Endothelial cell of umbilical vein (primary cell): ENCODE measurements around the gene ST6GAL2. TPM values are rescaled to one million over a fixed set of nuclear protein-coding genes. Genes with fewer than 3 reads are reported as not detected.

ENCODE experiments used
- Bru-seq: library from RNA; stranded (reverse); fragments of 400-500 nt; gene quantifications from one replicate; lab custom pipeline; 2021; lab: Mats Ljungman, UMichigan
- BruChase-seq, 2 experiments: library from RNA; stranded (reverse); fragments of 400-500 nt; gene quantifications; one replicate each; lab custom pipeline; 2021; lab: Mats Ljungman, UMichigan
- BruUV-seq: library from RNA; stranded (reverse); fragments of 400-500 nt; replicated peaks from 2 replicates; lab custom pipeline; 2021; lab: Mats Ljungman, UMichigan
- CTCF ChIA-PET: fragments of 300-600, 350-600 bp; sonication (Branson Sonifier 250); formaldehyde crosslinking; loops from one replicate; lab custom pipeline; 2021; ENCODE audit warnings: antibody characterized with exemption, inconsistent platforms; lab: Charles Lee
- POLR2A ChIA-PET: fragments of 300-600, 350-600 bp; sonication (Branson Sonifier 250); formaldehyde crosslinking; loops from one replicate; lab custom pipeline; 2021; ENCODE audit warnings: antibody characterized with exemption, inconsistent platforms; lab: Charles Lee
- DNase-seq: peaks from one replicate; pipeline ENCODE4 v3.0.0-alpha.2; 2011; ENCODE audit warnings: low read depth, low spot score
- FAIRE-seq: peaks from 2 replicates; lab custom pipeline; 2011; peaks lifted over from hg19 to GRCh38; lab: Jason Lieb, UNC
- H2AFZ ChIP-seq: 2 replicates; pipeline ENCODE4 v1.6.0; 2012; ENCODE audit warnings: low read depth, low read length, control low read depth, inconsistent platforms
- H3K27ac ChIP-seq: 2 replicates; pipeline ENCODE4 v1.5.1; 2011; ENCODE audit warnings: low read depth, mild to moderate bottlenecking, control low read depth, low read length, moderate library complexity; ENCODE audit not compliant: insufficient read depth
- H3K27me3 ChIP-seq, 2 experiments: 2 replicates each; pipeline versions ENCODE4 v1.6.0 to v1.6.1; 2011; ENCODE audit warnings: low read length in 2 of 2, mixed read lengths in 1 of 2; ENCODE audit not compliant: control insufficient read depth in 2 of 2, insufficient read depth in 2 of 2
- H3K36me3 ChIP-seq, 2 experiments: 2 replicates in 1 of 2; 3 replicates in 1 of 2; pipeline ENCODE4 v1.5.1; 2011; ENCODE audit warnings: low read length in 2 of 2, mild to moderate bottlenecking in 1 of 2, moderate library complexity in 1 of 2; ENCODE audit not compliant: control insufficient read depth in 2 of 2, insufficient read depth in 2 of 2; ENCODE audit errors: extremely low read depth in 1 of 2
- H3K4me1 ChIP-seq: 3 replicates; pipeline ENCODE4 v1.5.1; 2011; ENCODE audit warnings: mild to moderate bottlenecking, low read length; ENCODE audit not compliant: control insufficient read depth, insufficient read depth; ENCODE audit errors: extremely low read depth
- H3K4me2 ChIP-seq: 2 replicates; pipeline ENCODE4 v1.6.1; 2011; ENCODE audit warnings: low read length, control low read depth, mixed read lengths; ENCODE audit not compliant: insufficient read depth
- H3K4me3 ChIP-seq, 3 experiments: fragments of 200-600 bp in 1 of 3; sonication (generic), shearing (Covaris generic) in 1 of 3; replicated peaks in 1 of 3; 2 replicates each; pipeline ENCODE4 v1.5.1; 2011 to 2016; ENCODE audit warnings: control low read depth in 3 of 3, low read length in 3 of 3, mild to moderate bottlenecking in 2 of 3, inconsistent platforms in 1 of 3, low read depth in 1 of 3, moderate library complexity in 1 of 3; ENCODE audit not compliant: insufficient read depth in 1 of 3
- H3K79me2 ChIP-seq: 2 replicates; pipeline ENCODE4 v1.6.0; 2012; ENCODE audit warnings: low read length, inconsistent platforms; ENCODE audit not compliant: control insufficient read depth, insufficient read depth
- H3K9ac ChIP-seq: replicated peaks from 2 replicates; pipeline ENCODE3; 2011; ENCODE audit warnings: low read length, control low read depth; ENCODE audit not compliant: insufficient read depth; ENCODE audit errors: extremely low read depth
- H3K9me1 ChIP-seq: replicated peaks from 3 replicates; pipeline ENCODE4 v1.6.0; 2011; ENCODE audit warnings: mild to moderate bottlenecking, low read length; ENCODE audit not compliant: control insufficient read depth, insufficient read depth; ENCODE audit errors: extremely low read depth
- H3K9me3 ChIP-seq: replicated peaks from 2 replicates; pipeline ENCODE4 v1.5.1; 2012; ENCODE audit warnings: low read length, inconsistent platforms; ENCODE audit not compliant: control insufficient read depth, insufficient read depth
- H4K20me1 ChIP-seq: replicated peaks from 2 replicates; pipeline ENCODE3; 2011; ENCODE audit warnings: mild to moderate bottlenecking, low read length; ENCODE audit not compliant: control insufficient read depth, insufficient read depth; ENCODE audit errors: extremely low read depth
- CTCF ChIP-seq, 2 donors: IDR thresholded peaks; 1 replicate in 1 of 2; 2 replicates in 1 of 2; pipeline ENCODE4 v1.5.1; 2011; ENCODE audit warnings: low read length in 2 of 2, mild to moderate bottlenecking in 2 of 2, moderate library complexity in 2 of 2, control low read depth in 1 of 2, inconsistent platforms in 1 of 2, low read depth in 1 of 2; ENCODE audit not compliant: insufficient read depth in 1 of 2; ENCODE audit errors: extremely low read depth in 1 of 2
- EZH2 ChIP-seq: IDR thresholded peaks from 2 replicates; pipeline ENCODE4 v1.6.1; 2012; ENCODE audit warnings: borderline replicate concordance, low read depth, mild to moderate bottlenecking, moderate library complexity, low read length, inconsistent platforms; ENCODE audit not compliant: severe bottlenecking
- FOS ChIP-seq: IDR thresholded peaks from 2 replicates; pipeline ENCODE4 v1.6.1; 2011; ENCODE audit warnings: mild to moderate bottlenecking, low read length, moderate library complexity, borderline replicate concordance; ENCODE audit not compliant: insufficient read depth
- GATA2 ChIP-seq: IDR thresholded peaks from 2 replicates; pipeline ENCODE4 v1.7.0; 2011; ENCODE audit warnings: low read depth, mild to moderate bottlenecking, moderate library complexity, mixed read lengths, low read length; ENCODE audit not compliant: insufficient read length, insufficient read depth
- JUN ChIP-seq: IDR thresholded peaks from 2 replicates; pipeline ENCODE4 v1.6.1; 2011; ENCODE audit warnings: borderline replicate concordance, low read depth; ENCODE audit not compliant: insufficient read length, insufficient read depth
- MAX ChIP-seq: IDR thresholded peaks from 2 replicates; pipeline ENCODE4 v1.6.1; 2011; ENCODE audit not compliant: insufficient read depth, insufficient read length
- MYC ChIP-seq: IDR thresholded peaks from one replicate; pipeline ENCODE4 v1.6.1; 2011; ENCODE audit warnings: mild to moderate bottlenecking, low read depth, low read length
- POLR2A ChIP-seq: IDR thresholded peaks from 2 replicates; pipeline ENCODE4 v1.6.1; 2012; ENCODE audit warnings: low read depth, mild to moderate bottlenecking, control low read depth, low read length
- POLR2AphosphoS5 ChIP-seq: IDR thresholded peaks from 2 replicates; pipeline ENCODE4 v1.6.1; 2012; ENCODE audit warnings: low read depth, mild to moderate bottlenecking, control low read depth, low read length, moderate library complexity; ENCODE audit not compliant: insufficient read depth
- dilution Hi-C: fragments of 300-500 bp; cut with MboI; formaldehyde crosslinking; loops from one replicate; pipeline ENCODE4 v1.15.0; 2019; ENCODE audit warnings: low sequenced_read_pairs; ENCODE audit not compliant: extremely low pct_ligation_motif_present
- intact Hi-C: fragments of 100-400 bp; cut with micrococcal nuclease; formaldehyde crosslinking; loops from one replicate; pipeline ENCODE4 v1.10.0; 2022
- long read RNA-seq: library from polyadenylated mRNA; stranded (forward); transcript quantifications from one replicate; pipeline ENCODE4 v2.0.0, GENCODE V29; 2021
- polyA minus RNA-seq, 3 experiments: library from RNA; depleted of rRNA, polyadenylated mRNA; stranded (reverse); fragments of >200 nt; gene quantifications; 1 replicate in 1 of 3; 2 replicates in 2 of 3; pipeline ENCODE4 v1.2.3, GENCODE V29; 2011
- polyA plus RNA-seq, 4 experiments: library from polyadenylated mRNA; depleted of rRNA in 3 of 4; stranded (reverse) in 3 of 4; unstranded in 1 of 4; fragments of >200 nt; gene quantifications; 2 replicates each; pipeline versions ENCODE4 v1.2.1 to v1.2.3, GENCODE V29; 2011 to 2012; ENCODE audit warnings: missing spikeins in 1 of 4
- total RNA-seq: library from RNA; stranded (reverse); gene quantifications from 2 replicates; pipeline ENCODE4 v1.2.3, GENCODE V29; 2021

ST6GAL2 gene
- total RNA-seq (not detected in 2 replicates), polyA plus RNA-seq (not detected in 2 replicates), polyA minus RNA-seq (not detected in 2 replicates), Bru-seq, nascent RNA (not detected), BruChase-seq, experiment 1, labeled RNA remaining after a 6-hour chase (percentile 1 among the genes with signal in this experiment), BruChase-seq, experiment 2, labeled RNA remaining after a 2-hour chase (not detected)
- not detected in 2 replicates for polyA plus RNA-seq (2011; cell fraction: cytosol; rRNA removed)
- polyA plus RNA-seq (2011; cell fraction: nucleus; rRNA removed) = not detected in 2 replicates
- polyA plus RNA-seq (2012) = not detected in 2 replicates
- not detected for polyA minus RNA-seq (2011; cell fraction: cytosol; rRNA and poly(A)+ RNA removed)
- polyA minus RNA-seq (2011; cell fraction: nucleus; rRNA and poly(A)+ RNA removed) = not detected in 2 replicates
- long read RNA-seq = 0 reads

GRCh38 chr2:106885971-106886915 lies at the start of gene ST6GAL2:
Gene ST6GAL2 (minus strand): TSS chr2:106886167. CDS start chr2:106843977, 42,190 bp downstream.
- H3K9ac ChIP-seq = no peak within 1 kb of the TSS
- FAIRE-seq (no peak), DNase-seq (no peak)
- CTCF ChIA-PET = no interaction called here
- no TSS peak for BruUV-seq
- H3K9me1 ChIP-seq = no peaks in the 10 kb centered on the region
- POLR2A ChIA-PET = no interaction called here
- H2AFZ ChIP-seq = no peak within 1 kb of the TSS
- H3K79me2 ChIP-seq = no peaks in the 10 kb centered on the region
- peaks cover 4% of the 10 kb centered on the region in 2 experiments for H3K27me3 ChIP-seq
- no peaks in the 10 kb centered on the region for H3K9me3 ChIP-seq
- H3K27ac ChIP-seq = no peak within 1 kb of the TSS
- no peaks in the 10 kb centered on the region for H4K20me1 ChIP-seq
- TF ChIP-seq CTCF (IDR thresholded peaks at IDR 0.05; ENCODE audit: extremely low read depth in 1 of 2, insufficient read depth in 1 of 2, low read depth in 1 of 2, low read length in 2 of 2) (no peak), FOS (no peak), POLR2A (no peak), JUN (no peak), EZH2 (no peak), GATA2 (no peak), MYC (no peak), POLR2AphosphoS5 (no peak), MAX (no peak)
- no peak within 1 kb of the TSS for H3K4me3 ChIP-seq
- intact Hi-C loops = no loop called here
- H3K4me1 ChIP-seq = no peaks in the 10 kb centered on the region
- H3K36me3 ChIP-seq = no peaks in the 10 kb centered on the region
- H3K4me2 ChIP-seq = no peak within 1 kb of the TSS
- dilution Hi-C loops = no loop called here
